CD4-positive, alpha-beta T cell treated with Interferon gamma for 1 hour (primary cell): ENCODE results near the gene RPS19.
A peak's percentile ranks its signal among the peaks of the same experiment; 100 is the strongest.

Experiments
- DNase-seq: peaks from one replicate; pipeline ENCODE4 v3.0.0-alpha.2; 2020

RPS19 gene

DNA sequence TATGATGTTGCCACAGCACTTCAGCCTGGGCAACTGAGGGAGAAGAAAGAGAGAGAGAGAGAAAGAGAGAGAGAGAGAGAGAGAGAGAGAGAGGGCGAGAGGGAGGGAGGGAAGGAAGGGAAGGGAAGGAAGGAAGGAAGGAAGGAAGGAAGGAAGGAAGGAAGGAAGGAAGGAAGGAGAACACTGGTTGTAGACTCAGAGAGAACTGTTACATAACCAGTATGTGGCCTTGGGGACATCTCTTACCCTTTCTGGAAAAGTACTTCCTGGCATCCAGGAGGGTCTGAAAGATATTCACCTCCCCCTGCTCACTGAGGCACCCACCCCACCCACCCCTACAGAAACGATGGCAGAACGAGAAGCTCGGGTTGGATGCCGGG, 20.3 kb downstream of the RPS19 start:
- no peak for DNase-seq

DNA sequence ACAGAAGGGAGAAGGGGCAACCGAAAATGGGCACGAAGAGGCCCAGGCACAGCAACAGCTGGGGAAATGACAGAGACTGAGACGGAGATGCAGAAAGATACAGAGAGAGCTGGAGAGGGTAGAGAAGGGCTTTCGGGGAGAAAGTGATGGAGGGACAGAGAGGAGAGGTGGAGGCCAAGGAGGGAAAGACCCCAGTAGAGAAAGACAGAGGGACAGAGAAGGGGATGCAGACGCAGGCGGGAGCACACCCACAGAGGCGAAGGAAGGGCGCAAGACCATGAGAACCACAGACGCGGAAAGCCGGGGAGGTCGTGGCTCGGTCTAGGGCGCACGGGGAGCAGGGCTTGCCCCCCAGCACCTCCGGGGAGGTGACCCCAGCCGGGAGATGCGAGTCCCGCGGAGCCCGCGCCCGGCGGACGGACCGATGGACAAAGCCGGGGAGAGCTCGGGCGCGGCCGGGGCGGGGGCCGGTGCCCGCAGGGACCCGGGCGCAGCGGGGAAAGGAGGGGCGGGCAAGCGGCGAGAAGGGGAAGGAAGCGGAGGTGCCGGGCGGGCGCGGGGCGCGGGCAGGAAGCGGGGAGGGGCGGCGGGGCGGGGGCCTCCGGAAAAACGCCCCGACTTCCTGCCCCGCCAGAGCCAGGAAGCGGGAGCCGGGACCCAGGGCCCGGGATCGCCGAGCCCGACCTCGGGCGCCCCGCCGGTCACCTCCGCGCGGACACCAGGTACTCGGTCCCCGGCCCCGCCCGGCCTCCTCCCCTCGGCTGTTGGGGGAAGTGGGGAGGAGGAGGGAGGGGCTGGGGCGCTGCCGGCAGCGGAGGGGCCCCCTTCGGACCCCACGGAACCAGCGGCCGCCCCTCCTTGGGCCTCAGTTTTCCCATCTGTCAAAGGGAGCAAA, 22.8 kb downstream of the RPS19 start, which contains the start of gene ARHGEF1:
Gene ARHGEF1, plus strand, starts transcription at position 617 of the 895 bp plus-strand sequence. CDS start 4,899 bp downstream, outside the sequence.
- DNase-seq, result peak; percentile 47

DNA sequence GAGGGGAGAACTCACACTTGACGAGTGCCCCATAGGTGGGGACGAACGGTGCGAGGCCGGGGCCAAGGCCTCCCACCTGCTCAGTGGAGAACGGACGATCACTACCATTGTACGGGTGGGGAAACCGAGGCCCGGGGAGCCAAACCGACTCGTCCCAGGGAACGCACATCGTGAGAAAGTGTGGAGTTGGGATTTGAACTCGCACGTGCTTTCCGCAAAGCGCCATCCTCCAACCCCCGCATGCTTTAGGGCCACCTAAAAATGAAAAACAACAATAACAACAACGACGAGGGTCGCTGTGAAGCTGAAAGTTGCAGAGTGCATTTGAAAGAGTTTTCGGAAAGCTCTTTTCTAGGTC, 23.4 kb downstream of the RPS19 start:
- DNase-seq, result no peak

DNA sequence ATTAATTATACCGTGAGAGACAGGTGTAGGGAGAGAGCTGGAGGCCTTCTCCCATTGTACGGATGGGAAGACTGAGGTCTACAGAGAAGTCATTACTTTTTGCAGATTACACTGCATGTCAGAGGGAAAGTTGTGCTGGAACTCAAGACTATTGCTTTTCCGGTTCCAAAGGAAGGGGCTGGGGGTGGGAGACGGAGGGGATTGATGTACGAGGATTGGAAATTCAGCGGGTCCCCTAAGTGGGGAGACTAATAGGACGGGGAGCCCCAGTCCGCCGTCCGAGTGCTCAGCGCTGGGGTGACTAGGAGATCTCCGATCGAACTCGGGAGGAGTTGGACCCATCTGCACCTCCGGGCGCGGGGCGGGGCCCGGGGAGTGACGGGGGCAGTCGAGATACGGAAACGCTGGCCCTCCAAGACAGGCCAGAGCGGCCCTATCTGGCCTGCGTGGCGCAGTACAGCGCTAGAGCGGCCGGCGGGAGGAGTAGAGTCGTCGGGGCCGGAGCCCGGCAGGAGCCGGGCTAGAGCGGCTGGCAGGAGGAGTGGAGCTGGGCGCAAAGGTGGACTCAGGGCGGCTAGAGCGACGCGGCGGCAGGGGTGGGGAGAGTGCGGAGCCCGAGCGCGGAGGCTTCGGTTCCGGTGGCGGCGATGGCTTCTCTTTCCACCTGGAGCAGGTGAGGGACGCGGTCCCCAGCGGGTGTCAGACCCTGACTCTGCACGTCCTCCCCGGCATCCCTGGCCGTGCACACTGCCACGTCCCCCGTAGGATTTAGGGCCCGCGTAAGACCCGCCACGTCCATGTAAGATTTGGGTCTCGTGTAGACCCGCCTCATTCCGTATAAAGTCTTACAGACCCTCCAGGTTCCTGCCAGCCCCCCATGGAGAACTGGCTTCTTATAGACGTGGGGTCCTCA, 24.0 kb downstream of the RPS19 start:
- DNase-seq, result peak; percentile 94

DNA sequence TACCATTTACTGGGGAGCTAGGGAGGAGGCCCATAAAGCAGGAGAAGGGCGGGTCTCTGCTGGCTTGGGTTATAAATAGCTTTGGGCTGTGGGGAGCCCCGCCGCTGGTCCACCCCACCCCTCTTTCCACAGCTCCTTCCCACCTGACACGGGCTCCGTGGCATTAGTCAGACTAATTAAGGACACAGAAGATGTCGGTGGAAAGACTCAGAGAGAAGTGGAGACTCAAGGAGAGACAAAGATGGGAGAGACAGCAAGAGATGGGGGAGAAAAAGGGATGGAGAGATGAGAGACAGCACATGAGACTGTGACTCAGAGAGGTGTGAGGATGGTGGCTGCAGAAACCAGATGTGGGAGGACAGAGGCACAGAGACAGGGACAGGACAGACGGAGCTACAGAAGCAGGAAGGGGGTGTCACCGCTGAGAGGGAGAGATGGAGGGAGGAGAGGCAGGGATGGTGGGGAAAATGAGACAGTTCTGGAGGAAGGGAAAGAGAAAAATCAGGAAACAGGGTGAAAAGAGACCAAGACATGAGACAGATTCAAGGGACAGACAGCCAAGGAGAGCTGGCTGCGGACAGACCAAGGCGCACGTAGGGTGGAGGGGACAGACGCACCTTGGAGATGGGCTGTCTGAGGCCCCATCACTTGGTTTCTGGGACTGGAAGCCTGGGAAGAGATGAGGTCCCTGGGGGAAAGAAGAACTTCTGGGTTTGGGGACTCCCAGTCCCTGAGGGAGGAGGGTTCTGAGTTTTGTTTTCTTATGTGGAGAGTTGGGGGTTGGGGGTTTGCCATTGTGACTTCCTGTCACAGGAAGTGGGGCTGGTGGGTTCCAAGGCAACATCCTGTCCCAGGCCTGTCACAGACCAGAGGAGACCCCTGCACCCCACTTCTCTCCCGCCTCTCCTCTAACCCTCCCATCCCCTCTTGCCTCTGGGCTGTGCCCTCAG, 27.0 kb downstream of the RPS19 start:
- peak; percentile 74 for DNase-seq

DNA sequence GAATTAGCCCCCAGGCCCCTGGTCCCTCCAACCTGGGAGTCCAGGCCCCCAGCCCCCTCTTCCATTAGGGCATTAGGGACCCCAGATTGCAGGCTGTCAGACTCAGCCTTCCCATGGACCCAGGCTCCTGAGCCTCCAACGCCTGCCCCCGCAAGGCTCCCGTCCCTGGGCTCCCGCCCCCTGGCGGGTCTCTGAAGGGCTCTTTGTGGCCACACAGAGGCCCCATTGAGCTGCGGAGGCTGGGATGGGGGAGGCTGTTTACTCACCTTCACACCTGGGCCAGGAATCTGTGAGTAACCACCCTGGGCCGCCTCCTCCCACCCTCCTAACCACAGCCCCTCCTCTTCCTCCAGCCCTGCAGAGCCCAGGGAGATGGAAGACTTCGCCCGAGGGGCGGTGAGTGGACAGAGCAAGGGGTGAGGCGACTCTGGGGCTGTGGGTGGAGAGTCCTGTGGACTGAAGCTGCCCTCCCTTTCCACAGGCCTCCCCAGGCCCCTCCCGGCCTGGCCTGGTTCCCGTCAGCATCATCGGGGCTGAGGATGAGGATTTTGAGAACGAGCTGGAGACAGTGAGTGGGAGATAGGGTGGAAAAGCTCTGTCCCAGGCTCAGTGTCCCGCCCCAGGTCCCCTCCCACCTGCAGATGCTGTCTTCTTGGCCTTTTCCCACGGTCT, 27.8 kb downstream of the RPS19 start:
- peak; percentile 78 for DNase-seq

DNA sequence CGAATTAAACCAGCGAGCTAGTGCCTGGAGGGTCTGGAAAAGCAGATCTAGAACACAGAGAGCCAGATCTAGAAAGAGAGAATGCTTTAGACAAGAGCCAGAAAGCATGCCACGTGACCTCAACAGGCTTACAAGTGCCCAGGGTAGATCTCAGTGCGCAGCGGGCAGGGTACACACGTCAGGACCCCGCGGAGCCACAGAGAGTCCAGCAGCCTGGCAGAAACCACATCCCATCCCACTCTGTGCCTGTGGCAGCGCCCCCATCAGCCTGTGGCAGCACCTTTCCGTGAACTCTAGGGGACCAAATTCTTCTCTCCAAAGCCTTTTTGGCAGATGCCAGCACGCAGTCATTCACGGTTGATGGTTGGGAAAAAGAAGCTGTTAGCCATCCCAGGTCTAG, 28.9 kb downstream of the RPS19 start:
- DNase-seq, result no peak

DNA sequence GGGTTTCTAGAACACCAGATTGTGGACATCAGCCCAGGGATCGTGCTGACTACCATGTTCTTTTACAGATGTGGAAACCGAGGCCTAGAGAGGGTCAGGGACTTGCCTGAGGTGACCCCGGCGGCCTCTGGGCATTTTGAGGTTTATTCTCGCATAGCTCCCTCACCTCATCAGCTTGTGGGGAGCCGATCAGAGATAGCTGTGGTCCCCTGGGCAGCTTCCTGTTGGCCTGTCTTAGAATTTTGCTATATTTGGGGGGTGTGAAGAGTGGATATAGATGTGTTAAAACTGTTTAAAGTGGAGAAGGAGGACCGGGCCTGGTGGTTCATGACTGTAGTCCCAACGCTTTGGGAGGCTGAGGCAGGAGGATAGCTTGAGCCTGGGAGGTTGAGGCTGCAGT, 29.8 kb downstream of the RPS19 start:
- DNase-seq, result no peak

DNA sequence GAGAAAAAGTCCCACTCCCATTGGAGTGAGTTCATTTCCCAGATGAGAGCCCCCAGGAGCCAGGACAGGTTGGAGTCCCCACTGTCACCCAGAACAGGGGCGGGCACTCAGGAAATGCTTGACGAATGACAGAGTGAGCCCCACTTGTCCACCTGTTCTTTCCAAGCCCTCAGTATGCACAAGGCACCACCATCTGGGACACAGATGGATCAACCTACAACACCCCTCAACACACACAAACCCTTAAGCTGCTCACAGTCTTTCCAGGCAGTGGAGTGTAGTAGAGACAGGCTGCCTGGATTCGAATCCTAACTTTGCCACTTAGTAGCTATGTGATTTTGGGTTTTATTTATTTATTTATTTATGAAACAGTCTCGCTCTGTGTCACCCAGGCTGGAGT, 30.9 kb downstream of the RPS19 start:
- no peak for DNase-seq

DNA sequence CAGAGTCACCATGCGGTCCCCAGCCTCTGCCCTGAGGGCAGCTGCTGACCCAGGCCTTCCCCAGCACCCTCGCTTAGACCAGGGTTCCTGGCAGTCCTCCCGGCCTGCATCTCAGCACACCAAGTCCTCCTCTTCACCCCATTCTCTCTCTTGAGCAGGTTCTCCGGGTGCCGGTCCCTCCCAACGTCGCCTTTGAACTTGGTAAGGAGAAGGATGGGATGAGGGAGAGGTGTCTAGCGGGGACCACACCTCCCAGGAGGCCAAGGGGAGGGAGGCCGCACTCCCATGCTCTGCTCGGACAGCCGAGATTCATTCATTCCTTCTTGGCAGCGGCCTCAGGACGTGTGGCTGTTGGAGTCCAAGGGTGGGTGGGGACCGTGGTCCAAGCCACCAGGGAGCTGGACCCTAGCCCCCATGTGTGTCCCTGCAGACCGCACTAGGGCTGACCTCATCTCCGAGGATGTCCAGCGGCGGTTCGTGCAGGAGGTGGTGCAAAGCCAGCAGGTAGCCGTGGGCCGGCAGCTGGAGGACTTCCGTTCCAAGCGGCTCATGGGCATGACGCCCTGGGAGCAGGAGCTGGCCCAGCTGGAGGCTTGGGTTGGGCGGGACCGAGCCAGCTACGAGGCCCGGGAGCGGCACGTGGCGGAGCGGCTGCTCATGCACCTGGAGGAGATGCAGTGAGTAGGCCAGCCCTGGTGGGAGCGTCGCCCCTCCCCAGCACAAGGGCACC, 32.3 kb downstream of the RPS19 start:
- no peak for DNase-seq

DNA sequence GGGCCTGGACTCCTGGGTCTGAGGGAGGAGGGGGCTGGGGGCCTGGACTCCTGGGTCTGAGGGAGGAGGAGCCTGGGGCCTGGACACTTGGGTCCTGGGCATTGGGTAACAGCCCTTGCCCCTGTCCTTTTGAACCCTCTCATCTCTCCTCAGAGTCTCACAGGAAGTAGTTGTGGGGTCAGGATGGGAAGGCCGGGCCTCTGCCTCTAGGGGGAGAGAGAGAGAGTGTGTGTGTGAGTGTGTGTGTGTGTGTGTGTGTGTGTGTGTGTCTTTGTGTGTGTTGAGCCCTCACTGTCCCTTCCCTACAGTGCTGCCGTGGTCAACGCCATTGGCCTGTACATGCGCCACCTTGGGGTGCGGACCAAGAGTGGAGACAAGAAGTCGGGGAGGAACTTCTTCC, 33.8 kb downstream of the RPS19 start:
- no peak for DNase-seq

DNA sequence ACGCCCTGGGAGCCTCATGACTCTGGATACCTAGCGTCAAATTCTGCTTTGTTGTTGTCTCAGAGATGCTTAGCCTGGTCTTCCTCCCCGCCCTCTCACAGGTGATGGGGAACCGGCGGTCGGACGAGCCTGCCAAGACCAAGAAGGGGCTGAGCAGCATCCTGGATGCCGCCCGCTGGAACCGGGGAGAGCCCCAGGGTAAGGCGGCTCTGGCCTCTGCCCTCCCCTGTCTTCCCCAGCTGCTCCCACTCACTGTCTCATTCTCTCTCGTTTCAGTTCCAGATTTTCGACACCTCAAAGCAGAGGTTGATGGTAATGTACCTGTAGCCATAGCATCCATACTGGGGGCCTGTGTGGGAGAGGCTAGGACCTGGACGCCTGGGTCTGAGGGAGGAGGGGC, 34.3 kb downstream of the RPS19 start:
- no peak for DNase-seq

DNA sequence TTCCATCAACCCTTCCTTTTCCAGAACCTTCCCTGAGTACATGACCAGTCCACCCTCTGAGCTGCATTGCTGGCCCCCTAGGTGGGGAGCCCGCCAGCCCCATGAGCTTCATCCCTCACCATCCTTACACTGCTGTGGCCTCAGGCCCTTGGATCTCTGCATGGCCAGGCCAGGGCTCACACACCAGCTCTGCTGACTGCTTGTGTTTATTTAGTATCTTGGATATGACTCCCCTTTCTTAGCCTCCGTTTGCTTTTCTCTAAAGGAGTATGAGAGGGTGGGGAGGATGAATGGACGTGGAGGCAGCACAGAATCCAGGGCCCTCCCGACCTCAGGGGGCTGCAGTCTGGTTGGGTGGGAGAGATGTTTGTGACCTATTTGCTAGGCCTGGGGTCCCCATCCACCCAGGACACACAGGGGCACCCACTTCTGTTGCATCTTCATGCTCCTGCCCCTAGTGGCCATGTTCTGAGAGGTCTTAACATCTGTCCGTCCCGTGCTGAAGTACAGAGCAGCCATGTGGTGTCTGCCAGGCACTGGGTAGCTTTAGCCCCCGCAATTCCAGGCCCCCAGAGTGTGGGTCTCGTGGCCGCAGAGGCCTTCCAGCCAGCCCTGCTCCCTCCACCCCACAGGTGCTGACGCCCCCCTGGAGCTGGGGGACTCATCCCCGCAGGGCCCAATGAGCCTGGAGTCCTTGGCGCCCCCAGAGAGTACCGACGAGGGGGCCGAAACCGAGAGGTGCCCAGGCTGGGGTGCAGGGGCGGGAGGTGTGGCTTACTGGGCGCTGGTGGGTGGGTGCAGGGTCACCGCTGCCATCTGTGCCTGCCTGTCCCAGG, 35.9 kb downstream of the RPS19 start:
- no peak for DNase-seq

DNA sequence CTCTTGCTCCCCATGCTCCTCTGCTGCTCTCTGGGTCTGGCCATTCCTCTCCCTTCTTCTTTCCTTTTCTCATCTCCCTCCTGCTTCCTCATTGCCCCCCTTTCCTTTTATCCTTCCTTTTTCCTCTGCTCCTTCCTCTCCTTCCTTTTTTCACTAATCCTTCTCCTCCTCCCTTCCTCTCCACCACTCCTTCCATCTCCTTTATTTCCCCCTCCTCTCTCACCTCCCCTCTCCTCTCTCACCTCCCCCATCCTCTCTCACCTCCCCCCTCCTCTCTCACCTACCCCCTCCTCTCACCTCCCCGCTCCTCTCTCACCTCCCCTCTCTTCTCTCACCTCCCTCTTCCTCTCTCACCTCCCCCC, 36.5 kb downstream of the RPS19 start:
- no peak for DNase-seq

DNA sequence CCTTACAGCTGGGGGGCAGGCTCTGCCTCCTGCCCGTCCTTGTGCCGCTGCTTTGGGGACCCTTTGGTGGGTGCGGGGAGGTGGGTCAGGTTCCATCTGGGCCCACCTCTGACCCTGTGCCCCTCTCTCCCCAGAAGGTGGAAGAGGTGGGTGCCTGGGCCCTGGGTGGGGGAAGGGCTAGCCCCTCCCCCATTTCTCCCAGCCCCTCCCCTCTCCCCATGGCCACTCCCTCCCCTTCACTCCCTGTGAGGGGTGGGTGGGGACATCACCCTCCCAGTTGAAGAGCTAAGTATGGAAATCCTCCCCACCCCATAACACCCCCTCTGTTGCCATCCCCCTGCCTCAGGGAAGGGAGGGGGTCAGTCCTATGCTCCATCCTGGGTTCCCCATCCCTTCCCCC, 37.1 kb downstream of the RPS19 start:
- DNase-seq, result no peak

DNA sequence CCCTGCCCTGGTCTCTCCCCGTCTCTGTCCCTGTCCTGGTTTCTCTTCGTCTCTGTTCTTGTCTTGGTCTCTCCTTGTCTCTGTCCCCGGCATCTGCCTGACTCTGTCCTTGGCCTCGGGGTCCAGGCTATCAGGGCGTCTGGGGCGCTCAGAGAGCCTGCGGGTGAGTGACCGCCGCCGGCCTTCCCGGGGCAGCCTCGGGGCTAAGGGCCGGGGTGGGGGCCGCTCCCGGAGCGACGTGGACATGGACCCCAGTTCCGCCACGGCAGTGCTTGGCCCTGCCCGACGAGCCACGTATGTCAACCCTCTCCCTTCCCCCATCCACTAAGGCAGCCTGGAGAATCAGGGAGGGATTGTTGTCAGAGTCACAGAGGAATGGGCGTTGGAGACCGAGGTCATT, 37.8 kb downstream of the RPS19 start:
- DNase-seq, result no peak

DNA sequence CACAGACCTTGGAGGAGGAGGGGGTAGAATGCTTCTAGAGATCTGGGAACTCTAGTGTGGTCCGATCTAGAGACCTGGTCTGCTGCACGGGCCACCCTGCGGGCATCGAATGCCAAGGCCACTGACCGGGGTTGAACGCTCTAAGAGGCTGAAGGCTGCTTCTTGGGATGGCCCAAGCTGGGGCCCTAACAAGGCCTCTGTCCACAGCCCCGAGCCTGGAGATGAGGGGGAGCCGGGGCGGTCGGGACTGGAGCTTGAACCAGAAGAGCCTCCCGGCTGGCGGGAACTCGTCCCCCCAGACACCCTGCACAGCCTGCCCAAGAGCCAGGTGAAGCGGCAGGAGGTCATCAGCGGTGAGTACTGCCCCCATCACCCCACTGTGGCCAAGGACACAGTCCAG, 38.2 kb downstream of the RPS19 start:
- no peak for DNase-seq

DNA sequence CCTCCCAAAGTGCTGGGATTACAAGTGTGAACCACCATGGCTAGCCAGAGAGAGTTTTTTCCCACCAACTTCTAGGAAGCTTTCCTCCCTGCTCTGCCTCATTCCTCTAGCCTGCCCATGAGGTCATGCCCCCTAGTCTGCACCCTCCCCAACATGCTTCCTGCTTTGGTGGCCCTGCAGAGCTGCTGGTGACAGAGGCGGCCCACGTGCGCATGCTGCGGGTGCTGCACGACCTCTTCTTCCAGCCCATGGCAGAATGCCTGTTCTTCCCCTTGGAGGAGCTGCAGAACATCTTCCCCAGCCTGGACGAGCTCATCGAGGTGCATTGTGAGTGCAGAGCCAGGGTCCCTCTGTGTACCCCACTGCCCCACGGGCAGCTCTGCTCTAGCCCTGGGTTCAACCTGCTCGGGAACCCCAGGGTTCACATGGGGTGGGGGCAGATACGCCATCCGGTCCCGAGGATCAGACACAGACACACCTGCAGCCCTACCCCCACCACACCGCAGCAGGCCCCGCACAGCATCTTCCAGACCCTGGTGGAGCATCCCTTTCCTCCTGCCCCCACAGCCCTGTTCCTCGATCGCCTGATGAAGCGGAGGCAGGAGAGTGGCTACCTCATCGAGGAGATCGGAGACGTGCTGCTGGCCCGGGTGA, 41.8 kb downstream of the RPS19 start:
- no peak for DNase-seq

DNA sequence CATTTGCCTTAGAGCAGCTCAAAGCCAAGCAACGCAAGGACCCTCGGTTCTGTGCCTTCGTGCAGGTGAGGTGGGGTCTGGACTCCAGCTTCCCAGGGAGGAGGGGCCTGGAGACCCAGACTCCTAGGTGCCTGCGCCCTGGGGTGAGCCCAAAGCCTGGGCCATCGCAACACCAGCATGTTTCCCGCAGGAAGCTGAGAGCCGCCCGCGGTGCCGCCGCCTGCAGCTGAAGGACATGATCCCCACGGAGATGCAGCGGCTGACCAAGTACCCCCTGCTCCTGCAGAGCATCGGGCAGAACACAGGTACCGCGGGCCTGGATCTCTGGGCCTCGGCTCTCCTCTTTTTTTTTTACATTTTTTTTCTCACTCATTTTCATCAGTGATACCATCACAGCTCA, 42.5 kb downstream of the RPS19 start:
- DNase-seq, result no peak
